ENCODE measurements around the gene GDF15.
"Not testable (repeated sequence)": the region's sequence is repeated elsewhere in the genome, so short reads cannot be mapped to it uniquely, and the experiment has no call there.

GDF15 gene

GRCh38 chr19:18385675-18386542 lies at the start of gene GDF15:
Gene GDF15 (plus strand): TSS chr19:18386158. CDS start chr19:18386190, 32 bp downstream.
- DNase-seq (ENCODE audit: low spot score), result no peak

- DNase-seq (ENCODE audit: low spot score), result no peak
Measured at GRCh38 chr19:18338541-18338940, 47.4 kb upstream of the GDF15 start.

- DNase-seq (ENCODE audit: low spot score), result no peak
Measured at GRCh38 chr19:18339723-18340122, 46.2 kb upstream of the GDF15 start.

DNA sequence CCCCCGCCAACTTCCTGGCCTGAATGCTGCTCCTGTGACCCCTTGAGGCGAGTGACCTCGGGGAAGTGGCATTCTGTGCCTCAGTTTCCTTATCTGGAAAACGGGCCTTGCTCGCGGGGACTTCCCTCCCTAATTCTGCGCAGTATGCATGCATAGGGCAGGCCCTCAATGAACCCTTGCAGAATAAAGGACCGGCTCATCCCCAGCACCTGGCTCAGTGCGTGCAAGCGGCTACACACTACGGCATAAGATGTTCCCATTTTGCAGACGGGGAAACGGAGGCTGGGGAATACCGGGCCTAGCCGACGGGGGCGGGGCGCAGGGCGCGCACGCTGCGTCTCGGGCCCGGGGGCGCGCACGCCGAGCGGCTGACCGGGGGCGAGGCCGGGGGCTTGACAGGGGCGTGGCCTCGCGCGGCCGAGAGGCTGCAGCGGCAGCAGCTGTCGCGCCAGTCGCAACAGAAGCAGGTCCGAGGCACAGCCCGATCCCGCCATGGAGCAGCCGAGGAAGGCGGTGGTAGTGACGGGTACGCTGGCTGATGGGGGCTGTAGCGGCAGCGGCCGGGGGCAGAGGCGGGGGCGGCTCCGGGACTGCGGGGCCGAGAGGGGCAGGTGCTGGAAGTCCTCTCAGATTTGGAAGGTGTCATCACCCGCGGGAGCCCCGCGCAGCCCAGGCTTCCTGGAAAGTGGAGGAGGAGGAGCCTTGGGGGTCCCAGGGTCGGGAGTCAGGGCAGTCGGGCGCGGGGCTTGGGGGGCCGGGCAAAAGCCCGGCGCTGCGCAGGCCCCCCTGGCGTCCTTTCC lies 45.6 kb upstream of the GDF15 start, which contains the start of gene PGPEP1:
TSS of gene PGPEP1 (plus strand) at position 409 of the 800 bp plus-strand sequence. CDS start at position 493, 84 bp downstream.
- DNase-seq (ENCODE audit: low spot score), result peak; percentile 84

GRCh38 chr19:18340990-18341868 lies 44.7 kb upstream of the GDF15 start:
- DNase-seq (ENCODE audit: low spot score), result no peak

DNA sequence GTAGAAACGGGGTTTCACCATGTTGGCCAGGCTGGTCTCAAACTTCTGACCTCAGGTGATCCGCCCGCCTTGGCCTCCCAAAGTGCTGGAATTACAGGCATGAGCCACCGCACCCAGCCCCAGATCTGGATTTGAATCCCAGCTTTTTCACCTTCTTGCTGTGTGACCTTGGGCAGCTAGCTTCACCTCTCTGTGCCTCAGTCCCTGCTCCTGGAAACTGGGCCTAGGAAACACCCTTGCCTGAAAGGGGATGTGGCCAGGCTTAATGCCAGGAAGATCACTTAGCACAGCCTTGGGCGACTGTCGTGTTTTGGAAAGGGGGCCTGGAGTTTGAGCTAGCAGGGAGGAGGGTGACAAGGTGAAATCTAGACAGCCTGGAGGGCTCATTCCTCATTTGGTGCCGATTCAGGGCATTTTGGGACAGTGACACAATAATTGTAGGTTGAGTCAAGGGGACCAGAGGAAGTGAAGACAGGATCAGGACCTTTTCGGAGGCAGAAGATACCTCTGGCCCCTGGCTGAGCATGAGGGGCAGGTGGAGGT lies 43.8 kb upstream of the GDF15 start:
- DNase-seq (ENCODE audit: low spot score), result no peak

- DNase-seq (ENCODE audit: low spot score), result no peak
Measured at GRCh38 chr19:18344582-18344950, 41.4 kb upstream of the GDF15 start.

DNA sequence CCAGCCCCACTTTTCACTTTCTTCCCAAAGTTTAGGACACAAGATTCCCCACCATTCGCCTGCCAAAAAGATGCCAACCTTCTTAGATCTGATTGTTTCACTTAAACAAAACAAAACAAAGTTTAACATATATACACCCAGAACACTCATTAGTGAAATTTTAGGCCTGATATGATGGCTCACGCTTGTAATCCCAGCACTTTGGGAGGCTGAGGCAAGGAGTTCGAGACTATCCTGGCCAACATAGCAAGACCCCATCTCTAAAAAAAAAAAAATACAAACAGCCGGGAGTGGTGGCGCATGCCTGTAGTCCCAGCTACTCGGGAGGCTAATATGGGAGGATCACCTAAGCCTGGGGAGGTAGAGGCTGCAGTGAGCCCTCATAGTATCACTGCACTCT lies 40.7 kb upstream of the GDF15 start:
- DNase-seq (ENCODE audit: low spot score), result no peak

DNA sequence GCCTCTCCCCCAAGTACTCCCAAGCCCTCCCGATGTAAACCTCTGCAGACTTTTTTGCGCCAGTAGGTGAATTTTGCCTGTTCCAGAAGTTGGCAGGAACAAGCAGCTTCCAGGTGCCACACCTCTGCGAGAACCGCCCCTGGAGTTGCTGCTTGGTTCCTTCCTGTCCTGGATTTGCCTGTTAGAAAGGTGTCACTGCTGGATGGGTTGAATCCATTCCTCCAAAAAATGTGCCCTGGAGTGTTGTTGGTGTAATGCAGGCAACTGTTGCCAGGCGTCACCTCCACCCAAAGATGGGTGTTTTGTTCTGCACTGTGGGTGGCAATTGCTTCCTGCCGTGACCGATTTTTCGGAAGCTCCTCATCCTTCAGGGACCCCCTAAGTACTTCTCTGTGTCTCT lies 39.9 kb upstream of the GDF15 start:
- DNase-seq (ENCODE audit: low spot score), result no peak

- no peak for DNase-seq (ENCODE audit: low spot score)
Measured at GRCh38 chr19:18348171-18348570, 37.8 kb upstream of the GDF15 start.

DNA sequence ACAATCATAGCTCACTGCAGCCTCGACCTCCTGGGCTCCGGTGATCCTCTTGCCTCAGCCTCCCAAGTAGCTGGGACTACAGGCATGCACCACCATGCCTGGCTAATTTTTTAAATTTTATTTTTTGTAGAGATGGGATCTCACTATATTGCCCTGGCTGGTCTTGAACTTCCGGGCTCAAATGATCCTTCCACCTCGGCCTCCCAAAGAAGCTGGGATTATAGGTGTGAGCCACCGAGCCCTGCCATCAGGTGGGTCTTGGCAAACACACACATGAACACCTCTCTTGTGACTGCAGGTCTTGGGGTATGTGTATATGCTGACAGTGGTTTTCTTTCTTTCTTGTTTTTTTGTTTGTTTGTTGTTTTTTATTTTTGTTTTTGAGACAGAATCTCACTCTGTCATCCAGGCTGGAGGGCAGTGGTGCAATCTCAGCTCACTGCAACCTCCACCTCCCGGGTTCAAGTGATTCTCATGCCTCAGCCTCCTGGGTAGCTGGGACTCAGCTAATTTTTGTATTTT lies 37.1 kb upstream of the GDF15 start:
- DNase-seq (ENCODE audit: low spot score), result not testable (repeated sequence)

DNA sequence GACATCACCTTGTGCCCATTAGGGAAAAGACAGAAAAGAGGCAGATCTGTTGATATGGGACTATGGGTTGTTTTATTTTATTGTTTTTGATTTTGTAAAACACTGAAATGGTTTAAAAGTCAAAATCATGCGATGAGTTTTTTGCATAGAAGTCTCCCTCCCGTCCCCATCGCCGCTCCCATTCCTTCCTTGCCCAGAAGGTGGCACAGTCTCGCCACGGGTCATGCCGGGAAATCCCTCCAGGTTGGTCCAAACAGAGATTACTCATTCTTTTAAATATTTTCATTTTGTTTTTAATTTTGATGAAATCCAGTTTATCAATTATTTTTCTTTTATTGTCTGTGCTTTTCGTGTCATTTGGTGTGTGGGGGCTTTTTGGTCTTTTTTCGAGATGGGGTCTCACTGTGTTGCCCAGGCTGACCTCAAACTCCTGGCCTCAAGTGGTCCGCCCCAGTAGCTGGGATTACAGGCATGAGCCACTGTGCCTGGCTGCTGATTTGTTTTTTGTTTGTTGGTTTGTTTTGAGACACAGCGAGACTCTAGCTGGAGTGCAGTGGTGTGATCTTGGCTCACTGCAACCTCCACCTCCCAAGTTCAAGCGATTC lies 36.3 kb upstream of the GDF15 start:
- DNase-seq (ENCODE audit: low spot score), result no peak

GRCh38 chr19:18350490-18350889 lies 35.5 kb upstream of the GDF15 start:
- DNase-seq (ENCODE audit: low spot score), result no peak

DNA sequence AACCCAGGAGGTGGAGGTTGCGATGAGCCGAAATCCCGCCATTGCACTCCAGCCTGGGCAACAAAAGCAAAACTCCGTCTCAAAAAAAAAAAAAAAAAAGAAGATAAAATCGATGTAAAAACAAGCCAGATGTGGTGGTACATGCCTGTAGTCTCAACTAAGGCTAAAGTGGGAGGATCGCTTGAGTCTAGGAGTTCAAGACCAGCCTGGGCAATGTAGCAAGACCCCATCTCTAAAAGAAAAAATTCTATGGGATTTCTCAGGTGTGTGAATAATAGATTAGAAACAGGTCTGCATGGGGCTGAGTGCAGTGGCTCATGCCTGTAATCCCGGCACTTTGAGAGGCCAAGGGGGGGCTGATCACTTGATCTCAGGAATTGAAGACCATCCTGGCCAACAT lies 34.4 kb upstream of the GDF15 start:
- no peak for DNase-seq (ENCODE audit: low spot score)

DNA sequence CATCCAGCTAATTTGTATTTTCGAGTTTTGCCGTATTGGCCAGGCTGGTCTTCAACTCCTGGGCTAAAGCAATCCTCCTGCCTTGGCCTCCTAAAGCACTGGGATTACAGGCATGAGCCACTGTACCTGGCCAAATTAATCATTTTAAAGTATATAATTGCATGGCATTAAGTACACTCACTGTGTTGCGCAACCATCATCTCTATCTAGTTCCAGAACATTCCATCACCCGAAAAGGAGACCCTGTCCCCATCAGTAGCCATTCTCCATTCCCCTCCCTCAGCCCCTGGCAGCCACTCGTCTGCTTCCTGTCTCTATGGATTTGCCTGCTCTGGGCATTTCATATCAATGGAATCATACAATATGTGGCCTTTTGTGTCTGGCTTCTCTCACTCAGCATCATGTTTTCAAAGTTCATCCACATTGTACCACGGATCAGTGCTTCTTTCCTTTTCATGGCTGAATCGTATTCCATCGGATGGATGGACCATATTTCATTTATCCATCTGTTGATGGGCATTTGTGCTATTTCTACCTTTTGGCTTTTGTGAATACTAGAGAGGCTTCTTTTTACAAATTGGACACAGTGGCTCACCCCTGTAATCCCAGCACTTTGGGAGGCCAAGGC lies 32.5 kb upstream of the GDF15 start:
- DNase-seq (ENCODE audit: low spot score), result no peak

DNA sequence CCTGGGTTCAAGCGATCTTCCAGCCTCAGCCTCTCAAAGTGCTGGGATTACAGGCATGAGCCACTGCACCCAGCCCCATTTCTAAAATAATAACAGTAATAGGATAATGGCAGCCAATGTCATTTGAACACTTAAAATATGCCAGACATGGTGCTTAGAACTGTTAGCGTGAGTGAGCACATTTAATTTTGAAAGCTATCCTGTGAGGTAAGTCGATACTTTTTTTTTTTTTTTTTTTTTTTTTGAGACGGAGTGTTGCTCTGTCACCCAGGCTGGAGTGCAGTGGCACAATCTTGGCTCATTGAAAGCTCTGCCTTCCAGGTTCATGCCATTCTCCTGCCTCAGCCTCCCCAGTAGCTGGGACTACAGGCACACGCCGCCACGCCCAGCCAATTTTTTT lies 31.2 kb upstream of the GDF15 start:
- DNase-seq (ENCODE audit: low spot score), result not testable (repeated sequence)

DNA sequence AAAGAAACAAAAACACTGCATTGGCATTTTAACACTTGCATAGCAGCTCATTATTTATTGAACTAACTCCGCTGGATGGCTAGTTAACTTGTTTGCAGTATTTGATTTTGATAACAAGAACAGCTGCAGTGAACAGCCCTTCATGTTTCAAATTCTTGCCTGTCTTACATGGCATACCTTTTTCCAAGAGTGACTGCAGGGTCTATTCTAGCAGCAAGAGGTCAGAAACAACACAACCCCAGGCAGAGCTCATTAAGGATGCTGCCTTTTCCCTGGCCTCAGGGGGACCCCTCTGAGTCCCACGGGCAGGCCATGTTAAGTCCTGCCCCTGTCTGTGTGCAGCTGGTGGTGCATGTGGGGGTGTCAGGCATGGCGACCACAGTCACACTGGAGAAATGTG lies 28.9 kb upstream of the GDF15 start:
- DNase-seq (ENCODE audit: low spot score), result no peak

GRCh38 chr19:18361646-18362045 lies 24.3 kb upstream of the GDF15 start:
- DNase-seq (ENCODE audit: low spot score), result no peak

DNA sequence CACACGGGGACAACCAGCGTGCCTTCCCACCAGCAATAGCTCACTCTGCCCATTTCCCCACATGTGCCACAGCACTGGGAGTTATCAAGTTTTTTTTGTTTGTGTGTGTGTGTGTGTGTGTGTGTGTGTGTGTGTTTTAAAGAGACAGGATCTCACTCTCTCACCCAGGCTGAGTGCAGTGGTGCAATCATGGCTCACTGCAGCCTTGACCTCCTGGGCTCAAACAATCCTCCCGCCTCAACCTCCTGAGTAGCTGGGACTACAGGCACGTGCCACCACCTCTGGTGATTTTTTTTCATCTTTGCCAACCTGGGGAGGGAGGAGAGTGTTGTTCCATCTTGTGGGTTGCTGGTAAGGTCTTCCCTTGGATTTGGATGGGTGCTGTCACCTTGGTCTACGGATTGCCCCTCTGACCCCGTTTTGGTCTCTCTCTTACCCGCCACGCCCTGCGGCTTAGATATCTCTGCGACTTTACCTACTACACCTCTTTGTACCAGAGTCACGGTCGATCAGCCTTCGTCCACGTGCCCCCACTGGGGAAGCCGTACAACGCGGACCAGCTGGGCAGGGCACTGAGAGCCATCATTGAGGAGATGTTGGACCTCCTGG lies 22.9 kb upstream of the GDF15 start:
- DNase-seq (ENCODE audit: low spot score), result no peak

GRCh38 chr19:18363787-18364186 lies 22.2 kb upstream of the GDF15 start:
- no peak for DNase-seq (ENCODE audit: low spot score)

Measured in left forelimb (tissue), 1 donor.